GM12878 (cell line): ENCODE measurements around the gene TGFB3. TPM values are rescaled to one million over a fixed set of nuclear protein-coding genes. Genes with fewer than 3 reads are reported as not detected.

Experiments used
- ATAC-seq: fragments of 200-7000 bp; cut with Tn5 transposase; 3 replicates; pipeline ENCODE4 v1.9.1; 2020; ENCODE audit warnings: mild to moderate bottlenecking, moderate library complexity
- BruUV-seq: library from RNA; stranded (reverse); fragments of 400-500 nt; replicated peaks from 2 replicates; lab custom pipeline; 2021; lab: Mats Ljungman, UMichigan
- CTCF ChIA-PET: fragments of 300-600 bp; sonication (Branson Sonifier 250); formaldehyde crosslinking; extraction: SDS; loops from one replicate; lab custom pipeline; 2021; ENCODE audit warnings: inconsistent platforms; lab: Yijun Ruan, JAX
- POLR2A ChIA-PET: fragments of 350-600 bp; formaldehyde crosslinking; extraction: SDS; loops from one replicate; lab custom pipeline; 2021; ENCODE audit warnings: inconsistent platforms; lab: Charles Lee
- RAD21 ChIA-PET: fragments of 300-600 bp; sonication (Branson Sonifier 250); formaldehyde crosslinking; loops from one replicate; lab custom pipeline; 2023; ENCODE audit warnings: antibody characterized with exemption; ENCODE audit not compliant: unreplicated experiment; lab: Charles Lee
- SMC1A ChIA-PET: fragments of 300-600 bp; sonication (Branson Sonifier 250); formaldehyde crosslinking; loops from one replicate; lab custom pipeline; 2023; ENCODE audit not compliant: unreplicated experiment, uncharacterized antibody; lab: Charles Lee
- DNase-seq: peaks from one replicate; pipeline ENCODE4 v3.0.0-alpha.2; 2011; ENCODE audit warnings: low read depth, low spot score
- FAIRE-seq: peaks from 3 replicates; lab custom pipeline; 2011; peaks lifted over from hg19 to GRCh38; lab: Jason Lieb, UNC
- H2AFZ ChIP-seq: 2 replicates; pipeline ENCODE4 v1.6.0; 2011; ENCODE audit warnings: low read depth, low read length, control low read depth; ENCODE audit not compliant: control insufficient read depth
- H3K27ac ChIP-seq: 2 replicates; pipeline ENCODE4 v1.5.1; 2011; ENCODE audit warnings: control low read depth; ENCODE audit not compliant: control insufficient read depth, insufficient read depth
- H3K27me3 ChIP-seq, 2 experiments: replicated peaks in 1 of 2; 2 replicates each; pipeline versions ENCODE4 v1.6.0 to v1.6.1; 2011; ENCODE audit warnings: low read length in 1 of 2; ENCODE audit not compliant: control insufficient read depth in 2 of 2, insufficient read depth in 2 of 2
- H3K36me3 ChIP-seq, 2 experiments: 2 replicates each; pipeline ENCODE4 v1.5.1; 2011; ENCODE audit warnings: low read length in 1 of 2; ENCODE audit not compliant: control insufficient read depth in 2 of 2, insufficient read depth in 2 of 2
- H3K4me1 ChIP-seq: 2 replicates; pipeline ENCODE4 v1.6.1; 2011; ENCODE audit warnings: mild to moderate bottlenecking, low read length, moderate library complexity, mixed read lengths; ENCODE audit not compliant: control insufficient read depth, insufficient read depth
- H3K4me2 ChIP-seq: 2 replicates; pipeline ENCODE4 v1.6.0; 2011; ENCODE audit warnings: control low read depth; ENCODE audit not compliant: control insufficient read depth, insufficient read depth
- H3K4me3 ChIP-seq: fragments of 200-600 bp; sonication (generic); 2 replicates; pipeline ENCODE4 v1.5.1; 2016
- H3K79me2 ChIP-seq: 2 replicates; pipeline ENCODE4 v1.6.0; 2011; ENCODE audit warnings: low read length; ENCODE audit not compliant: control insufficient read depth, insufficient read depth
- H3K9ac ChIP-seq: 2 replicates; pipeline ENCODE4 v1.8.0; 2011; ENCODE audit warnings: low read length, control low read depth, mixed read lengths; ENCODE audit not compliant: control insufficient read depth, insufficient read depth
- H3K9me3 ChIP-seq: replicated peaks from 3 replicates; pipeline ENCODE4 v1.5.1; 2011; ENCODE audit warnings: mild to moderate bottlenecking, low read length; ENCODE audit not compliant: control insufficient read depth, insufficient read depth
- H4K20me1 ChIP-seq: 2 replicates; pipeline ENCODE4 v1.6.0; 2011; ENCODE audit not compliant: control insufficient read depth, insufficient read depth
- CUX1 ChIP-seq: IDR thresholded peaks from 2 replicates; pipeline ENCODE4 v1.6.1; 2012; ENCODE audit warnings: improper control_type of control experiment, low read depth, low read length; ENCODE audit not compliant: insufficient replicate concordance
- GATAD2B ChIP-seq: fragments of 450-650 bp; conservative IDR thresholded peaks from 2 replicates; pipeline ENCODE4 v1.6.1; 2017; ENCODE audit warnings: low read depth, mild to moderate bottlenecking, moderate library complexity
- LARP7 ChIP-seq: fragments of 450-650 bp; IDR thresholded peaks from 2 replicates; pipeline ENCODE4 v1.6.1; 2017; ENCODE audit warnings: mild to moderate bottlenecking
- NBN ChIP-seq: fragments of 450-650 bp; IDR thresholded peaks from 2 replicates; pipeline ENCODE4 v1.6.1; 2016
- PBX3 ChIP-seq: IDR thresholded peaks from 2 replicates; pipeline ENCODE4 v1.6.1; 2011; ENCODE audit warnings: mild to moderate bottlenecking, low read depth, low read length, moderate library complexity; ENCODE audit not compliant: insufficient replicate concordance
- PML ChIP-seq: IDR thresholded peaks from 2 replicates; pipeline ENCODE4 v1.6.1; 2012; ENCODE audit warnings: low read length, inconsistent platforms
- TARDBP ChIP-seq: IDR thresholded peaks from 2 replicates; pipeline ENCODE4 v1.6.1; 2016; ENCODE audit warnings: borderline replicate concordance
- USF2 ChIP-seq: IDR thresholded peaks from 2 replicates; pipeline ENCODE4 v1.6.1; 2011; ENCODE audit warnings: low read depth, low read length, improper control_type of control experiment, borderline replicate concordance
- WGBS: methylation state at CpG from one replicate; pipeline ENCODE4 v1.1.6; 2016; ENCODE audit warnings: low lambda C conversion rate; ENCODE audit not compliant: insufficient replicate concordance, insufficient coverage; ENCODE audit errors: missing lambda C conversion rate; 5-methylcytosine and 5-hydroxymethylcytosine counted together
- in situ Hi-C: fragments of 300-500 bp; cut with MboI; formaldehyde crosslinking; loops from 9 replicates; pipeline ENCODE4 v1.14.3; 2018; ENCODE audit warnings: mixed read lengths
- intact Hi-C: fragments of 100-400 bp; cut with micrococcal nuclease; formaldehyde crosslinking; loops from one replicate; pipeline ENCODE4 v1.14.2; 2022; ENCODE audit not compliant: unreplicated experiment
- polyA plus RNA-seq, 11 experiments: library from polyadenylated mRNA; depleted of rRNA in 4 of 11; unstranded in 6 of 11; stranded (reverse) in 5 of 11; fragments of >200 nt; fragmentation: Nextera tagmentation in 4 of 11; fragmentation: Illumina TruSeq in 1 of 11; extraction: Ambion mirVana in 4 of 11; extraction: Trizol in 1 of 11; gene quantifications; 1 replicate in 1 of 11; 2 replicates in 10 of 11; pipeline versions ENCODE4 v1.2.1 to v1.2.3, GENCODE V29; 2011 to 2016; ENCODE audit warnings: inconsistent platforms in 2 of 11, missing spikeins in 2 of 11, low read depth in 1 of 11
- total RNA-seq, 4 experiments: library from RNA; depleted of rRNA in 3 of 4; stranded (reverse); fragments of >200 nt in 3 of 4; fragmentation: Illumina TruSeq in 1 of 4; extraction: Trizol in 1 of 4; gene quantifications; 2 replicates each; pipeline versions ENCODE4 v1.2.1 to v1.2.3, GENCODE V29; 2013 to 2021
- TF ChIP-seq, protein P1 (sequence below): fragments of 450-650 bp; IDR thresholded peaks from 2 replicates; pipeline ENCODE4 v1.6.1; 2018; ENCODE audit warnings: mild to moderate bottlenecking, low read depth, moderate library complexity; ENCODE audit not compliant: partially characterized antibody

TGFB3 gene
- total and polyA plus RNA-seq, 10 of the 15 experiments (the other 5 are each of a cell fraction or from before 2014, with no cell fraction given), result 0.27 to 2.6 (median 0.82) TPM

GRCh38 chr14:75968456-75968855, 13.3 kb downstream of the TGFB3 start:
- no peak overlapping the region for H3K9ac ChIP-seq
- H3K79me2 ChIP-seq, result no peaks in the 10 kb centered on the region
- H3K36me3 ChIP-seq, result no peaks in the 10 kb centered on the region
- in situ Hi-C loops (no loop called here), intact Hi-C loops (no loop called here)
- H3K4me2 ChIP-seq, result no peak overlapping the region
- TF ChIP-seq, protein P1, sequence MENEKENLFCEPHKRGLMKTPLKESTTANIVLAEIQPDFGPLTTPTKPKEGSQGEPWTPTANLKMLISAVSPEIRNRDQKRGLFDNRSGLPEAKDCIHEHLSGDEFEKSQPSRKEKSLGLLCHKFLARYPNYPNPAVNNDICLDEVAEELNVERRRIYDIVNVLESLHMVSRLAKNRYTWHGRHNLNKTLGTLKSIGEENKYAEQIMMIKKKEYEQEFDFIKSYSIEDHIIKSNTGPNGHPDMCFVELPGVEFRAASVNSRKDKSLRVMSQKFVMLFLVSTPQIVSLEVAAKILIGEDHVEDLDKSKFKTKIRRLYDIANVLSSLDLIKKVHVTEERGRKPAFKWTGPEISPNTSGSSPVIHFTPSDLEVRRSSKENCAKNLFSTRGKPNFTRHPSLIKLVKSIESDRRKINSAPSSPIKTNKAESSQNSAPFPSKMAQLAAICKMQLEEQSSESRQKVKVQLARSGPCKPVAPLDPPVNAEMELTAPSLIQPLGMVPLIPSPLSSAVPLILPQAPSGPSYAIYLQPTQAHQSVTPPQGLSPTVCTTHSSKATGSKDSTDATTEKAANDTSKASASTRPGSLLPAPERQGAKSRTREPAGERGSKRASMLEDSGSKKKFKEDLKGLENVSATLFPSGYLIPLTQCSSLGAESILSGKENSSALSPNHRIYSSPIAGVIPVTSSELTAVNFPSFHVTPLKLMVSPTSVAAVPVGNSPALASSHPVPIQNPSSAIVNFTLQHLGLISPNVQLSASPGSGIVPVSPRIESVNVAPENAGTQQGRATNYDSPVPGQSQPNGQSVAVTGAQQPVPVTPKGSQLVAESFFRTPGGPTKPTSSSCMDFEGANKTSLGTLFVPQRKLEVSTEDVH, result no peak
- no peak for TF ChIP-seq TARDBP
- TF ChIP-seq USF2, result no peak
- TF ChIP-seq CUX1, result no peak
- no peak for TF ChIP-seq LARP7
- no peak for TF ChIP-seq PML
- no peak for TF ChIP-seq PBX3
- TF ChIP-seq NBN, result no peak
- no peak for TF ChIP-seq GATAD2B
- H3K27me3 ChIP-seq, result no peaks in the 10 kb centered on the region
- no peak overlapping the region for H3K4me3 ChIP-seq
- H4K20me1 ChIP-seq, result no peaks in the 10 kb centered on the region
- ATAC-seq (no peak), DNase-seq (no peak), FAIRE-seq (no peak)
- ChIA-PET SMC1A (interaction anchor here (1.9 kb wide), 1 partner anchor 14 kb away, joined by 5 read pairs; no protein-coding TSS in a partner anchor), POLR2A (no interaction called here), CTCF (interaction anchor here (1.1 to 4.1 kb wide), 4 partner anchors 8 to 62 kb away, joined by 3 to 17 read pairs (median 8); partner anchors contain the start of gene TGFB3), RAD21 (no interaction called here)
- H3K27ac ChIP-seq, result no peak overlapping the region
- H3K4me1 ChIP-seq, result peaks cover 6% of the 10 kb centered on the region; the same call in 1 of the 2 replicates
- no peak overlapping the region for H2AFZ ChIP-seq
- no peaks in the 10 kb centered on the region for H3K9me3 ChIP-seq
- 88% methylated on average over 4 of the region's 4 CpGs for WGBS
- BruUV-seq, result no TSS peak
